CD4-positive, alpha-beta T cell (primary cell): ENCODE measurements around the gene NXPH1. TPM values are rescaled to one million over a fixed set of nuclear protein-coding genes. Genes with fewer than 3 reads are reported as not detected.

Experiments
- ATAC-seq: fragments of 200-7000 bp; cut with Tn5 transposase; one replicate; pipeline ENCODE4 v1.10.0; 2022; ENCODE audit warnings: mild to moderate bottlenecking; ENCODE audit not compliant: poor library complexity
- CTCF ChIA-PET: fragments of 350-600 bp; sonication (Branson Sonifier 250); formaldehyde crosslinking; loops from one replicate; lab custom pipeline; 2021; ENCODE audit warnings: antibody characterized with exemption, inconsistent platforms; lab: Charles Lee
- POLR2A ChIA-PET: fragments of 350-600 bp; sonication (Branson Sonifier 250); formaldehyde crosslinking; loops from one replicate; lab custom pipeline; 2021; ENCODE audit warnings: antibody characterized with exemption, inconsistent platforms; lab: Charles Lee
- DNase-seq, 14 experiments: peaks; one replicate each; pipeline ENCODE4 v3.0.0-alpha.2; 2013 to 2020; ENCODE audit warnings: mixed read lengths in 2 of 14
- H3K27ac ChIP-seq, 2 donors: one replicate each; pipeline versions ENCODE4 v1.5.1 to v1.7.0; 2013; ENCODE audit warnings: low read length in 2 of 2, low read depth in 1 of 2, mild to moderate bottlenecking in 1 of 2
- H3K27me3 ChIP-seq, 2 experiments: 1 replicate in 1 of 2; 2 replicates in 1 of 2; pipeline versions ENCODE4 v1.6.1 to v1.7.0; 2013; ENCODE audit warnings: low read length in 2 of 2, control low read depth in 1 of 2, mild to moderate bottlenecking in 1 of 2, moderate library complexity in 1 of 2; ENCODE audit not compliant: insufficient read depth in 2 of 2, control insufficient read depth in 1 of 2
- H3K36me3 ChIP-seq: one replicate; pipeline ENCODE4 v1.6.1; 2013; ENCODE audit warnings: low read length, control low read depth; ENCODE audit not compliant: insufficient read depth
- H3K4me1 ChIP-seq: one replicate; pipeline ENCODE4 v1.6.1; 2013; ENCODE audit warnings: low read length, control low read depth; ENCODE audit not compliant: insufficient read depth
- H3K4me3 ChIP-seq: one replicate; pipeline ENCODE4 v1.5.1; 2013; ENCODE audit warnings: mild to moderate bottlenecking, low read length, moderate library complexity
- H3K9me3 ChIP-seq, 2 experiments: 1 replicate in 1 of 2; 2 replicates in 1 of 2; pipeline versions ENCODE4 v1.6.1 to v1.7.0; 2013; ENCODE audit warnings: low read length in 2 of 2, mild to moderate bottlenecking in 2 of 2, control low read depth in 1 of 2, moderate library complexity in 1 of 2; ENCODE audit not compliant: control insufficient read depth in 1 of 2, insufficient read depth in 1 of 2
- H3K27ac Mint-ChIP-seq: one replicate; pipeline ENCODE4 v1.8.0; 2020; ENCODE audit warnings: mixed read lengths
- H3K27me3 Mint-ChIP-seq: one replicate; pipeline ENCODE4 v1.8.0; 2021; ENCODE audit warnings: mixed read lengths
- H3K36me3 Mint-ChIP-seq: one replicate; pipeline ENCODE4 v1.8.0; 2021; ENCODE audit warnings: low read depth, mixed read lengths
- H3K4me1 Mint-ChIP-seq: one replicate; pipeline ENCODE4 v1.8.0; 2021; ENCODE audit warnings: low read depth, mixed read lengths
- H3K4me3 Mint-ChIP-seq: one replicate; pipeline ENCODE4 v1.8.0; 2020; ENCODE audit warnings: mild to moderate bottlenecking, mixed read lengths
- H3K9me3 Mint-ChIP-seq: one replicate; pipeline ENCODE4 v1.8.0; 2020; ENCODE audit warnings: mixed read lengths
- intact Hi-C, 2 experiments: fragments of 100-400 bp; cut with DNase I in 1 of 2; cut with micrococcal nuclease in 1 of 2; formaldehyde crosslinking; loops; one replicate each; pipeline versions ENCODE4 v1.15.1 to v1.9.0; 2023 to 2025; cut with DNase I, micrococcal nuclease
- total RNA-seq, 174 experiments: library from RNA in 2 of 174; stranded (reverse) in 2 of 174; gene quantifications; one replicate each; pipeline ENCODE4 v1.2.3 and lab custom pipeline; 2021 to 2026
- TF ChIP-seq, protein P1 (sequence below): fragments of 200-600 bp; IDR thresholded peaks from one replicate; pipeline ENCODE4 v1.8.0; 2022; ENCODE audit warnings: antibody characterized with exemption, mild to moderate bottlenecking

Gene NXPH1
- total RNA-seq, 2 experiments from 2014 or later, result not detected

DNA sequence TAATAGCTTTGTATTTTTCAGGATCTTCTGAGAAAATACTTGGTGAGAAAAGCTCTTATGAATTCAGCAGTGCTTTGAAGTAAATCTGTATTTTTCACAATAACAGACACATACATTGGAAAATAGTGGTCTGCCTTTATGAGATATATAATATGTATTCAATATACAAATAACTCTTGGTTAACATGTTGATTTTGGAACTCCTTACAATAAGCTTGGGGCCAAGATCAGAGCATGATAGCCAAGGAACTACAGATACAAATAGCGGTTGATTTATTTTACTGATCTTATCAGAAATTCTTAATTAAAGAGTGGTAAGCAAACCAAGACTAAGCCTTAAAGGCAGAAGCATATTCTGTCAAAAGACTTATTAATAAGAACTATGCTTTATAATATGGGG lies 24.5 kb upstream of the NXPH1 start:
- no peaks in the 10 kb centered on the region for H3K4me1 ChIP-seq
- Mint-ChIP-seq H3K27ac (no peak overlapping the region), H3K9me3 (no peaks in the 10 kb centered on the region), H3K4me3 (no peak overlapping the region), H3K36me3 (no peaks in the 10 kb centered on the region), H3K27me3 (peaks cover 64% of the 10 kb centered on the region), H3K4me1 (no peaks in the 10 kb centered on the region)
- H3K27me3 ChIP-seq, result peaks cover 6 to 7% of the 10 kb centered on the region in 2 experiments
- no peak for ATAC-seq
- no peak overlapping the region for H3K4me3 ChIP-seq
- intact Hi-C loops, result no loop called here
- H3K36me3 ChIP-seq, result no peaks in the 10 kb centered on the region
- H3K9me3 ChIP-seq, result no peaks in the 10 kb centered on the region
- CTCF ChIA-PET, result no interaction called here
- no peak for DNase-seq
- TF ChIP-seq, protein P1, sequence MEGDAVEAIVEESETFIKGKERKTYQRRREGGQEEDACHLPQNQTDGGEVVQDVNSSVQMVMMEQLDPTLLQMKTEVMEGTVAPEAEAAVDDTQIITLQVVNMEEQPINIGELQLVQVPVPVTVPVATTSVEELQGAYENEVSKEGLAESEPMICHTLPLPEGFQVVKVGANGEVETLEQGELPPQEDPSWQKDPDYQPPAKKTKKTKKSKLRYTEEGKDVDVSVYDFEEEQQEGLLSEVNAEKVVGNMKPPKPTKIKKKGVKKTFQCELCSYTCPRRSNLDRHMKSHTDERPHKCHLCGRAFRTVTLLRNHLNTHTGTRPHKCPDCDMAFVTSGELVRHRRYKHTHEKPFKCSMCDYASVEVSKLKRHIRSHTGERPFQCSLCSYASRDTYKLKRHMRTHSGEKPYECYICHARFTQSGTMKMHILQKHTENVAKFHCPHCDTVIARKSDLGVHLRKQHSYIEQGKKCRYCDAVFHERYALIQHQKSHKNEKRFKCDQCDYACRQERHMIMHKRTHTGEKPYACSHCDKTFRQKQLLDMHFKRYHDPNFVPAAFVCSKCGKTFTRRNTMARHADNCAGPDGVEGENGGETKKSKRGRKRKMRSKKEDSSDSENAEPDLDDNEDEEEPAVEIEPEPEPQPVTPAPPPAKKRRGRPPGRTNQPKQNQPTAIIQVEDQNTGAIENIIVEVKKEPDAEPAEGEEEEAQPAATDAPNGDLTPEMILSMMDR, result no peak
- POLR2A ChIA-PET, result no interaction called here
- H3K27ac ChIP-seq, result no peak overlapping the region

DNA sequence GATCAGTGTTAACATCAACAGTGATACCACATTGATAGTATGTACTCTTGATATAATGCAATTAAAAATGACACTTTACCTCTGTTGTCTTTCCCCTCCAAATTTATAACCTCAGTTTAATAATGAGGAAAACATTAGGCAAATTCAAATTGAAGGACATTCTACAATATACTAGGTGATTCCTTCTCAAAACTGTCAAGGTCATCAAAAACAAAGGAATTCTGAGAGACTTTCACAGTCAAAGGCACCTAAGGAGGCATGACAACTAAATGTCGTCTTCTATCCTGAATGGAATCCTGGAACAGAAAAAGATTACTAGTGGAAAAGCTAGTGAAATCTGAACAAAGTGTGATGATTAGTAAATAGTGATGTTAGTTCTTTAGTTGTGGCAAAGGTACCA lies 22.3 kb upstream of the NXPH1 start:
- Mint-ChIP-seq H3K27me3 (peaks cover 56% of the 10 kb centered on the region), H3K4me3 (no peak overlapping the region), H3K9me3 (no peaks in the 10 kb centered on the region), H3K36me3 (no peaks in the 10 kb centered on the region), H3K4me1 (no peaks in the 10 kb centered on the region), H3K27ac (no peak overlapping the region)
- H3K4me3 ChIP-seq, result no peak overlapping the region
- peaks cover 6 to 7% of the 10 kb centered on the region in 2 experiments for H3K27me3 ChIP-seq
- no peaks in the 10 kb centered on the region for H3K9me3 ChIP-seq
- ChIA-PET POLR2A (no interaction called here), CTCF (no interaction called here)
- ATAC-seq, result no peak
- no peak overlapping the region for H3K27ac ChIP-seq
- intact Hi-C loops, result no loop called here
- TF ChIP-seq, protein P1, result no peak
- DNase-seq, result no peak
- H3K36me3 ChIP-seq, result no peaks in the 10 kb centered on the region
- no peaks in the 10 kb centered on the region for H3K4me1 ChIP-seq

DNA sequence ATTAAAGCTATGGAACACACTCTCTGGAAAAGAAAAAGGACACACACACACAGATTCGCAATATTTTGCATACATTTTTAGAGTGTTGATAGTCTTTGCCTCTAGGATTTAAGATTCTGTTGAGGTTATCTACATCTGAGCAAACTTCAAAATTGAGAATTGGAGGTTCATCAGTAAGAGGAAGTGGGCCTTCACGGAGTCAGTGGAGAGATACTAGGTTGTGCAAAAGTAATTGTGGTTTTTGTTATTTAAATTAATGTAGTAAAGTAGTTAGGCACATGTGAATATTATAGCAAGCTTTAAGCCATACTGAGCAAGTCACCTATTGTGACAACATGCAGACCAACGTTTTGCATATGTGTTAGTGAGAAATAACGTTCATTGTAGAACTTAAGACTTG lies 19.8 kb upstream of the NXPH1 start:
- H3K36me3 Mint-ChIP-seq, result no peaks in the 10 kb centered on the region
- no peaks in the 10 kb centered on the region for H3K36me3 ChIP-seq
- ATAC-seq, result no peak
- DNase-seq, result no peak
- TF ChIP-seq, protein P1, result no peak
- H3K9me3 ChIP-seq, result no peaks in the 10 kb centered on the region
- no peaks in the 10 kb centered on the region for H3K4me1 Mint-ChIP-seq
- H3K27me3 Mint-ChIP-seq, result peaks cover 50% of the 10 kb centered on the region
- H3K4me3 ChIP-seq, result no peak overlapping the region
- peaks cover 0 to 7% of the 10 kb centered on the region in 2 experiments for H3K27me3 ChIP-seq
- ChIA-PET POLR2A (no interaction called here), CTCF (no interaction called here)
- no peaks in the 10 kb centered on the region for H3K9me3 Mint-ChIP-seq
- no peak overlapping the region for H3K27ac ChIP-seq
- intact Hi-C loops, result no loop called here
- no peak overlapping the region for H3K4me3 Mint-ChIP-seq
- no peaks in the 10 kb centered on the region for H3K4me1 ChIP-seq
- no peak overlapping the region for H3K27ac Mint-ChIP-seq
